GM12873 (cell line): ENCODE measurements around the gene C5orf52.

Experiments used
- TF ChIP-seq, protein P1 (sequence below): IDR thresholded peaks from 2 replicates; pipeline ENCODE4 v1.5.1; 2012; ENCODE audit warnings: low read depth, mild to moderate bottlenecking, moderate library complexity, low read length, control low read depth; ENCODE audit not compliant: insufficient read depth; ENCODE audit errors: missing control alignments

The C5orf52 gene

DNA sequence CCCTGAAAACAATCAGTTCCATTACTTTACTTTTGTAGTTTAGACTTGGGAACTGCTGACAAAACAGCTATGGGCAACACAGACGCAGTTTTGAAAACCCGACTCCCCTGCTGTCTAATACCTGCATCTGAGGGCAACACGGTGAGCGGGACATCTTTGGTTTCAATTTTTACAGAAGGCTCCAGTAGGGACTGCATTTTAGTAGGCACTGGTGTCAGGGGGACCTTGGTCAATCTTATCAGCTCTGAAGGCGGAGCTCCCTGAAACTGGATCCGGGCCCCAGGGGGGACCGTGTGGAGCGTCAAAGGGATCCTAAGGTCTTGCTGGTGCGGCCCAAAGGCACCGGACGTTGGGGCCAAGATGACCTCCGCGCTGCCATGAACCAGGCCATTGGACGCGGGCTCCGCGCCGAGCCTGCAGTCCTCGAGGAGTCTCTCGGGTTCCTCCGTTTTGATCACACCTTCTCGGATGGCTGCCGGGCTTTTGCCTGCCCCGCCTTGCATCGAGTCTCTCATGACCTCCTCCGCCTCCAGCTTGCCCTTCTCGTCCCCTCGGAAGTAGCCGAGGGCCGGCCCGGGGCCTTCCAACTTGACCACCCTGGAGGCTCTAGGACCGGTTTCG is 20.2 kb upstream of the C5orf52 start:
- TF ChIP-seq, protein P1, sequence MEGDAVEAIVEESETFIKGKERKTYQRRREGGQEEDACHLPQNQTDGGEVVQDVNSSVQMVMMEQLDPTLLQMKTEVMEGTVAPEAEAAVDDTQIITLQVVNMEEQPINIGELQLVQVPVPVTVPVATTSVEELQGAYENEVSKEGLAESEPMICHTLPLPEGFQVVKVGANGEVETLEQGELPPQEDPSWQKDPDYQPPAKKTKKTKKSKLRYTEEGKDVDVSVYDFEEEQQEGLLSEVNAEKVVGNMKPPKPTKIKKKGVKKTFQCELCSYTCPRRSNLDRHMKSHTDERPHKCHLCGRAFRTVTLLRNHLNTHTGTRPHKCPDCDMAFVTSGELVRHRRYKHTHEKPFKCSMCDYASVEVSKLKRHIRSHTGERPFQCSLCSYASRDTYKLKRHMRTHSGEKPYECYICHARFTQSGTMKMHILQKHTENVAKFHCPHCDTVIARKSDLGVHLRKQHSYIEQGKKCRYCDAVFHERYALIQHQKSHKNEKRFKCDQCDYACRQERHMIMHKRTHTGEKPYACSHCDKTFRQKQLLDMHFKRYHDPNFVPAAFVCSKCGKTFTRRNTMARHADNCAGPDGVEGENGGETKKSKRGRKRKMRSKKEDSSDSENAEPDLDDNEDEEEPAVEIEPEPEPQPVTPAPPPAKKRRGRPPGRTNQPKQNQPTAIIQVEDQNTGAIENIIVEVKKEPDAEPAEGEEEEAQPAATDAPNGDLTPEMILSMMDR = no peak

DNA sequence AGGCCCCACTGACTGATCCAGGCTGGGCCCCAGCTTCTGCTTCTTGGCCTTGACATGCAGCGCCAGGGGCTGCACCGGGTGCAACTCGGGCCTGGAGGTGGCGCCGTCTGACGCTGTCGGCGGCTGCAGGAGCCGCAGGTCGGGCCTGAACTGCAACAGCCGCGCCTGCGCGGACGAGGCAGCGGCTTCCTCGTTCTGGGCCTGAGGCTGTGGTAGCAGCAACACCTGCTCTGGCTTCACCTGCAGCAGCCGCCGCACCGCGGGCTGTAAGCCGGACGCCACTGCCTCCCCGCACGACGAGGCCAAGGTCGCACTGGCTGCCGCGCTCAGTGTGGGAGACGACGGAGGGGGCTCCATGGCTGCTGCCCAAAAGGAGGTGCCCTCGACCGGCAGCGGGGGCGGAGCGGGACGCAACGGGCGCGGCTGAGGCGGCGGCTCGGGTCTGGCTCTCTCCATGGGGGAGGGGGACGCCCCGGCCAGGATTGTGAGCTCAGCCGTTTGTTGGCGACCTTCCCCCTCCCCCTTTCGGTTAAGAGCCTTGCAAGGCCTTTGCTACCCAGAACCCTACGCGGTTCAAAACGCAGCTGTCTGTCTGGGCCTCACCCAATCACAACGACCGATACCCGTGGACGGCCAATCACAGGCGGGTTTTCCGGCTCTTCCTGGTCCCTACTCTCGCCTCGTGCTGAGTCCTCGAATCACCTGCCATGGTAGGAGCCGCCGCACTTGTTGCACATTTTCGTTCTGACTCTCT is 19.5 kb upstream of the C5orf52 start:
- TF ChIP-seq, protein P1 = peak; percentile 40

DNA sequence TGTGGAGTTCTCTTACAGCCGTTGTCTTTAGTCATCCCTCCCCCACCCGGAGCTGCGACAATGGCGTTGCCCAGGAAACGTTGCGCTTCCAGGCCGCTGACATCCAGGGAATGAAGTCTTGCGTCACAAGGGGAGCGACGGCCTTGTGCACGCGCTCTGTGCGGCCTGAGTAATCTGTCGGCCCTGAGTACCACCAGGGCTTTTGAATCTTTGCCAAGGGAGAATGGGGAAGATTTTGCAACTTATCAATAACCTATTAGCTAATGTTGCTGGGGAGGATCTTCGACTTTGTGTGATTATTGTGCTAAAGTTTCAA is 19.0 kb upstream of the C5orf52 start, which contains the start of gene SOX30:
SOX30 (minus strand) TSS at position 62 of the 316 bp plus-strand sequence. CDS start 360 bp downstream, outside the sequence.
- TF ChIP-seq, protein P1 = no peak

DNA sequence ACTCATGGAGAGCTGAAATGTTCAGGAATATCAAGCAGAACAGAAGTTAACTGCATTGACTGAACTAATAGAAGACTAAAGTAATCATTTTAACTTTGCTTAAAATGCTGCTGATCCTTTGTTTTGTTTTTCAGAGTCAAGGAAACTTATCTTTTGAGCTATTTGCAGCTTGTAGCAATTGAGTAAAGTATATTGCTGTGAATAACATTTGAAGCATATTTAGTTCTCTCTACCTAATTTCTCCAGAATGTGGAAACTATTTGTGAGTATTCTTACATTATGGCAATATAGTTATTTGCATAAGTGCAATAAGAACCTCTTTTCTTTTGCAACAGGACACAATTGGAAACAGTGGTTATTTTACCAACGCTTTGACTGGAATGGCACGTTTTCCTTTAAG is 13.8 kb upstream of the C5orf52 start:
- TF ChIP-seq, protein P1 = no peak

DNA sequence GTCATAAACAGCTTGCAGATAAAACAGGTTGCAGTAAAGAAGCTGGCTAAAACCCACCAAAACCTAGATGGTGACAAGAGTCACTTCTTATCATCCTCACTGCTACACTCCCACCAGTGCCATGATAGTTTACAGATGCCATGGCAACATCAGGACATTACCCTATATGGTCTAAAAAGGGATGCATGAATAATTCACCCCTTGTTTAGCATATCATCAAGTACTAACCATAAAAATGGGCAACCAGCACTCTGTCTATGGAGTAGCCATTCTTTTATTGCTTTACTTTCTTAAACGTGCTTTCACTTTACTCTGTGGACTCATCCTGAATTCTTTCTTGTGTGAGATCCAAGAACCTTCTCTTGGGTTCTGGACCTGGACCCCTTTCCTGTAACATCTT is 12.4 kb upstream of the C5orf52 start:
- TF ChIP-seq, protein P1 = no peak

DNA sequence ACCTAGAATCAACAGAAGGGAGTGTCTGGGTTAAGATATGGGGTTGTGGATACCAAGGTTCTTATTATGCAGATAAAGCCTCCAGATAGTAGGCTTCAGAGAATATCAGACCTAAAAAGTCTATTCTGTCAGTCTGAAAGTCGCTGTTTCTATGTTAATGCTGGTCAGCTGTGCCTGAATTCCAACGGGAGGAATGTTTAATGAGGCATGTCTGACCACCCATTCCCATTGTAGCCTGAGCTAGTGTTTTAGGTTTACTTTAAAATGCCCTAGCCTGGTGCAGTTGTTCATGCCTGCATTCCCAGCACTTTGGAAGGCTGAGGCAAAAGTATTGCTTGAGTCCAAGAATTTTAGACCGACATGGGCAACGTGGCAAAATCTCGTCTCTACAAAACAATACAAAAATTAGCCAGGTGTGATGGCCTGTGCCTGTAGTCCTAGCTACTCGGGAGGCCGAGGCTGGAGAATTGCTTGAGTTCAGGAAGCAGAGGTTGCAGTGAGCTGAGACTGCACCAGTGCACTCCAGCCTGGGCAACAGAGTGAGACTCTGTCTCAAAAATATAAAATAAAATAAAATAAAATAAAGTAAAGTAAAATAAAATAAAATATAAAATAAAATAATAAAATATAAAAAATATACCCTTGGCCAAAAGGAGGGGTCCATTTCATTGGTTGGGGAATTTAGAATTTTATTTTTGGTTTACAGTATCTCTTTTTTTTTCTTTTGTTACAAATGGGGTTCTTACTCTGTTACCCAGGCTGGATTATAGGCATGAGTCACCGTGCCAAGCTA is 11.3 kb upstream of the C5orf52 start:
- TF ChIP-seq, protein P1 = no peak

DNA sequence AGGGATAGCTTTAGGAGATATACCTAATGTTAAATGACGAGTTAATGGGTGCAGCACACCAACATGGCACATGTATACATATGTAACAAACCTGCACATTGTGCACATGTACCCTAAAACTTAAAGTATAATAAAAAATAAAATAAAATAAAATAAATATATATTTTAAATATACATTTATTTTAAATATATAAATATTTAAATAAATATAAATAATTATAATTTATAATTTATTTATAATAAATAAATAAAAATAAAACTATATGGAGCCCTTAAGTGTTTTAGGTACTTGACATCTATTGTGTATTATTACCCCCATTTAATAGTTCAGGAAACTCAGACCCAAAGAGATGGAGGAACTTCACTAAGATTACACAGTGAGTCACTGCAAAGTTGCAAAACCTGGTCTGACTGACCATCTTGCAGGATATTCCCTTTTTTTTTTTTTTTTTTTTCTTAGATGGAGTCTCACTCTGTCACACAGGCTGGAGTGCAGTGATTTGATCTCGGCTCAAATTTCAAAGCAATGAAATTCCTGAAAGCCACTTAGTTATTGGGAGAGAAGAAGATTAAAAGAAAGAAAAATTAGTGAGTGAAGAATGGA is 5.8 kb upstream of the C5orf52 start:
- TF ChIP-seq, protein P1 = no peak
